Measurements from ENCODE around the gene SH3GL2. TPM values are rescaled to one million over a fixed set of nuclear protein-coding genes. Genes with fewer than 3 reads are reported as not detected.

The SH3GL2 gene
- total RNA-seq, 2 donors from 2014 or later, result not detected

DNA sequence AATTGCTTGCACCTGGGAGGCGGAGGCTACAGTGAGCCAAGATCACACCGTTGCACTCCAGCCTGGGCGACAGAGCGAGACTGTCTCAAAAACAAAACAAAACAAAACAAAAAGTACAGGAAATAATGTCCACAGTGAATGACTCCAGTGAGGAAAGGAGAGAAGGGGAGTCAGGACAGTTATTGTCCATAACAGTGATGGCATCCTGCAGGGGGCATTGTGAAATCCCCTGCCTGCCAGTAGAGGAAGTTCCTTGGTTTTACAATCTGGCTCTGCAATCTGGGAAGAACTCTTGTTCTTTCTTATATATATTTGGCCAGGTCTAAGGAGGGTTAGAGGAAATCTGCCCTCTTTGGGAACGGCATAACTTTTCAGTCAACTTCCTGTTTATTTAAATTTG is 8.2 kb downstream of the SH3GL2 start:
- Mint-ChIP-seq H3K27ac (no peak overlapping the region), H3K4me3 (no peak overlapping the region), H3K36me3 (ENCODE audit: low read depth) (no peaks in the 10 kb centered on the region), H3K27me3 (no peaks in the 10 kb centered on the region), H3K4me1 (no peaks in the 10 kb centered on the region)
- no peak for ATAC-seq
- no peaks in the 10 kb centered on the region for H3K9me3 ChIP-seq (ENCODE audit: control insufficient read depth, low read length, poor library complexity, severe bottlenecking)
- DNase-seq, result no peak

DNA sequence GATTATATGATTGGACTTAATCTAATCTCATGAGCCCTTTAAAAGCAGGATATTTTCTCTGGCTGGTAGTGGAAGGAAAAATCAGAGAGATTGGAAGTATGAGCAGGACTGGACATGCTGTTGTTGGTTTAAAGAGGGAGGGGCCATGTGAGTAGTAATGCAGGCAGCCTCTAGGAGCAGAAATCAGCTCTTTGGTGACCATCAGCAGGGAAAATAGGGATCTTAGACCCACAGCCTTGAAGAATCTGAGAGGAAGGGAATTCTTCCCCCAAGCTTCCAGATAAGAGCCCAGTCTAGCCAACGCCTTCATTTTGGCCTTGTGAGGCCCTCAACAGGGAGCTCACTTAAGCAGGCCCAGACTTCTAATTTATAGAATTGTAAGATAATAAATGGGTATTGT is 9.5 kb downstream of the SH3GL2 start:
- Mint-ChIP-seq H3K4me1 (no peaks in the 10 kb centered on the region), H3K27ac (no peak overlapping the region)
- ATAC-seq, result no peak

DNA sequence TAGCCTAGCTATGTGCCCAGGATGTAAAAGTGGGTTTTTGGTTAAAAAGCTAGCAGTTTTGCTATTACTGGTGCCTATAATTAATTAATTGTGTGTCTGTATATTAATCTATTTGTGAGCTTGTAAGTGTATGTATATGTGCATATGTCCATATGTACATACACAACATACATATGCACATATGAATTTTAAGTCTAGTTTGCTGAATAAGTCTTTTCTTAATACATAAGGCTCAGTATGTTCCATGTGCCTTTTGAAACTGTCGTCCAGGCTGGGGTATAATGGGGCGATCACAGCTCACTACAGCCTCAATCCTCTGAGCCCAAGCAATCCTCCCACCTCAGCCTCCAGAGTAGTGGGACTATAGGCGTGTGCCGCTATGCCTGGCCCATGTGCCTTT is 10.1 kb downstream of the SH3GL2 start:
- H3K4me1 Mint-ChIP-seq, result no peaks in the 10 kb centered on the region
- ATAC-seq, result no peak

More for the DNA sequence above, 9.5 kb downstream of the SH3GL2 start:
- H3K9me3 ChIP-seq (ENCODE audit: control insufficient read depth, low read length, poor library complexity, severe bottlenecking), result no peaks in the 10 kb centered on the region
- Mint-ChIP-seq H3K4me3 (no peak overlapping the region), H3K27me3 (no peaks in the 10 kb centered on the region), H3K36me3 (ENCODE audit: low read depth) (no peaks in the 10 kb centered on the region)
- no peak for DNase-seq

DNA sequence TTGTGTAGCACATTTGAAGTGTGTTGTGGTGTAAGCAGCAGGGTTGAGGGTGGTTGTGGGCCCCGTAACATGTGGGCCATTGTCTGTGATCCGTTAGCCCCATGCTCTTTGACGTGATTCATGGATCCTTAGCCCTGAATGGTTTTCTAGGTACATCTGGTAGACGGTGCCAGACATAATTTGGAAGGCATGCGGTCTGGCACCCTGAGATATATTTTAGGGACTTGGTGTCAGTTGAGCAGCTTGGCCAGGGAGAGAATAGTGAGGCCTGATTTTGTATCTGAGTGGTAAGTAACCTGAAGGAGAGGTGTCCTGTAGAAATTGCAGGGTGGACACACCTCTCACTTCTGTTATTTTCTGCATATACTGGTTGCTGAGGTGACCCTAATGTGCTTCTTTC is 10.9 kb downstream of the SH3GL2 start:
- no peaks in the 10 kb centered on the region for H3K9me3 ChIP-seq (ENCODE audit: control insufficient read depth, low read length, poor library complexity, severe bottlenecking)
- Mint-ChIP-seq H3K27ac (no peak overlapping the region), H3K4me3 (no peak overlapping the region), H3K27me3 (no peaks in the 10 kb centered on the region), H3K4me1 (no peaks in the 10 kb centered on the region), H3K36me3 (ENCODE audit: low read depth) (no peaks in the 10 kb centered on the region)
- ATAC-seq (no peak), DNase-seq (no peak)

More for the DNA sequence above, 10.1 kb downstream of the SH3GL2 start:
- Mint-ChIP-seq H3K36me3 (ENCODE audit: low read depth) (no peaks in the 10 kb centered on the region), H3K27ac (no peak overlapping the region), H3K4me3 (no peak overlapping the region), H3K27me3 (no peaks in the 10 kb centered on the region)
- no peak for DNase-seq
- no peaks in the 10 kb centered on the region for H3K9me3 ChIP-seq (ENCODE audit: control insufficient read depth, low read length, poor library complexity, severe bottlenecking)

DNA sequence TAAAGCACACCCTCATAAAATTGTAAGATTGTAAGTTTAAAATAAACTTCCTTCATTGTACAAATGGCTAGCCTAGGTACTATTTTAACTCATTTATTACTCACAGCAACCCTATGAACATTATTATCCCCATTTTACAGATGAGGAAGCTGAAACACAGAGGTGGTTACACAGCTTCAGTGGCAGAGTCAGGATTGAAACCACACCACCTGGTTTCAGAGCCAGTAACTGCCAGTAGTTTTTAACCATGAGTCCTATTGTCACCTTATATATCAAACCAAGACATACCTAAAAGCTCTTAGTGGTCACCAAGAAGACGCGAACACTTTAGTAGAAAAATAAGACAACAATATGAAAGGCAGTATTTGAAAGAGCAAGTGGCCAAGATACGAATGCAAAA is 16.1 kb downstream of the SH3GL2 start:
- no peaks in the 10 kb centered on the region for H3K9me3 ChIP-seq (ENCODE audit: control insufficient read depth, low read length, poor library complexity, severe bottlenecking)
- DNase-seq (no peak), ATAC-seq (no peak)
- Mint-ChIP-seq H3K4me1 (no peaks in the 10 kb centered on the region), H3K27ac (no peak overlapping the region), H3K36me3 (ENCODE audit: low read depth) (no peaks in the 10 kb centered on the region), H3K4me3 (no peak overlapping the region), H3K27me3 (no peaks in the 10 kb centered on the region)

DNA sequence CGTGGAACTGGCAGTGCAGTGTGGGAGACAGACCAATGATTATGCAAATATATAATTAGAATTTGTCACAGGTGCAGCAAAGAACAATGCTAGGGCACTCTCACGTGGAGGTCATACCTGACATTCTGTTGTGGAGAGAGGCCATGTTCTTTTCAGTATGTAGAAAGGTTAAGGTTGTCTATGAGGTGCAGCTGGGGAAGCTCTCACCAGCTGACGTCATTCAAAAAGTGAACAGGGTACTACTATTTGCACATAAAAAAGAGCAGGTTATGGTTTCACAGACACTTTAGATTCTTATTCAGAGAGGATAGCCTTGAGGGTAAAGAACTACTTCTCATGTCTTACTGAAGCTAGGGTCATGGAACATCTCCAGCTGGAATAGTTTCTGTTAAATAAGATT is 19.1 kb downstream of the SH3GL2 start:
- Mint-ChIP-seq H3K27me3 (no peaks in the 10 kb centered on the region), H3K4me3 (no peak overlapping the region), H3K36me3 (ENCODE audit: low read depth) (no peaks in the 10 kb centered on the region), H3K27ac (no peak overlapping the region), H3K4me1 (no peaks in the 10 kb centered on the region)
- DNase-seq (no peak), ATAC-seq (no peak)
- no peaks in the 10 kb centered on the region for H3K9me3 ChIP-seq (ENCODE audit: control insufficient read depth, low read length, poor library complexity, severe bottlenecking)

DNA sequence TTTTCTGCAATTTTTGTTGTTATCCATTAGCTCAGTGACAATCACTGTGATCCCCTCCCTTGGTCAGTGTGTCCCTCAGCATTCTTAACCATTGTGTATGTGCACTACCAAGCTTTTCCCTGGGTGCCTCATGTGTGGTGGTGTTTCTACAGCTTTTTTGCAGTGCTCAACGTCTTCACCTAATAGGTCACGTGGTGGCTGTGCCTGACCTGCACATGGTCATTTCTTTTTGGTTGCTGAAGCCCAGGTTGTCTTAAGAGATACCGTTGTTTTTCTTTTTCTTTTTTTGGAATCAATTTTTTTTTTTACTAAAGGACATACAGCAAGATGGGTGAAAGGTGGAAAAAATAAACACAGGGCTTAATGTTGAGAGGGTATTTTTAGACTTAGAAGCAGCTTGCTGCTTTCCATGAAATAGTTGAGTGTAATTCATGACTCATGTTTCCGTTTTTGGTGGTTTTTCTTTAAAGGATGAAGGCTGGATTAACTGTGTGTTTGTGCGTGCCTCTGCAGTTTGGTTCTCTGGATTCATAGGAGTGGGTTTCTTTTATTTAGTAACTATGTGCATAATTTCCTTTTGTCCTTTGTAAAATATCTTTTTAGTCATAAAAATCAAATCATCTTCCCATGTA is 22.2 kb downstream of the SH3GL2 start:
- ATAC-seq (no peak), DNase-seq (no peak)
- Mint-ChIP-seq H3K4me1 (no peaks in the 10 kb centered on the region), H3K36me3 (ENCODE audit: low read depth) (no peaks in the 10 kb centered on the region), H3K4me3 (no peak overlapping the region), H3K27me3 (no peaks in the 10 kb centered on the region), H3K27ac (no peak overlapping the region)
- no peaks in the 10 kb centered on the region for H3K9me3 ChIP-seq (ENCODE audit: control insufficient read depth, low read length, poor library complexity, severe bottlenecking)

DNA sequence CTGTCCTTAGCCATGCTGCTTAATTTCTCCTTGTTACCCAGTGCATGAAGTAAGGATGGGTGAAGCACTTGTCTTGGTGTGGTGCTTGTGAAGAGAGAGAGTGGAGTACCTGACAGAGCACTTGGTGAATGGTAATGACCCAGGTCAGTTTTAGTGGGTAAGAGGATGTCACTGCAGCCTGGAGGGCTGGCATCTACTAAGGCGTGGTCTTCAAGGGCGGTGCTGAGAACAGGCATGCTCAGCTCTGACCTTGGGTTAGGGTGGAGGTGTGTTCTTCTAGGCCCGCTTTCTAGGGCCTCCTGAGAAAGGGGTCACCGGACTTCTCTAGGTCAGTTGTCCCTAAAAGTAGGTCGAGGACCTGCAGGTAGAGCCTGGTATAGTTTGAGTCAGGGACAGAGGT is 25.7 kb downstream of the SH3GL2 start:
- H3K27ac Mint-ChIP-seq, result no peak overlapping the region
- no peak for DNase-seq
- H3K36me3 Mint-ChIP-seq (ENCODE audit: low read depth), result no peaks in the 10 kb centered on the region
- H3K27me3 Mint-ChIP-seq, result no peaks in the 10 kb centered on the region
- H3K9me3 ChIP-seq (ENCODE audit: control insufficient read depth, low read length, poor library complexity, severe bottlenecking), result no peaks in the 10 kb centered on the region
- ATAC-seq, result no peak
- H3K4me1 Mint-ChIP-seq, result no peaks in the 10 kb centered on the region
- no peak overlapping the region for H3K4me3 Mint-ChIP-seq

DNA sequence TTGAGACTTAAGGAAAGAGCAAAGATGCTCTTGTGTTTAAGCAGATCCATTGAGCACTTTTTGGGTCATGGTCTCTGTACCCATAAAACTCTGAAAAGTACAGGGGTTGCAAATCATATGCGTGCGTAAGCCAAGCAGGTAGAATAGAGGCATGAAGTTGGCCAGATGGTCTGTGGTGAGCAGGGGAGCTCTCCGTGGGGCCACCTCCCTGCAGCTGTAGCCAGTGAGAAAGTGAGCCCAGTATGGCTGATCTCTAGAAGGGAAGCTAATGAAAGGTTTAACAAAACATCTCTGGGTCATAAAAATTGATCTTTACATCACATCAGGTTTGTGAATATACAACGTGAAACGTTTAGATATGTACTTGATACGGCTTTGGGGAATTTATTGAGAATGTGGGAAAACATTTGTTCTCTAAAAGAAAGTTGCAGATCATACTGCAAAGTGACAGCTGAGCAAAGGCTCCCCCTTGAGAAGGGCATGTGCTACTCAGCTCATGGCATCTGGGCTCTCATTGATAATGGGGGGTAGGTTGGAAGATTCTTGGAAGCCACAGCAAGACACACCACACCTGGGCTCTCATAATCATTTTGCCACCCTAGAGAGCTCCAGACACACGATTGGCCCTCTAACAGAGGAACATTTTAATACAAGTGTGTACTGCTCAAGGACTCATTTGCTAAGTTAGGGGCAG is 30.6 kb downstream of the SH3GL2 start:
- no peaks in the 10 kb centered on the region for H3K27me3 Mint-ChIP-seq
- no peak for DNase-seq
- no peaks in the 10 kb centered on the region for H3K4me1 Mint-ChIP-seq
- no peak overlapping the region for H3K27ac Mint-ChIP-seq
- no peaks in the 10 kb centered on the region for H3K9me3 ChIP-seq (ENCODE audit: control insufficient read depth, low read length, poor library complexity, severe bottlenecking)
- H3K4me3 Mint-ChIP-seq, result no peak overlapping the region
- no peaks in the 10 kb centered on the region for H3K36me3 Mint-ChIP-seq (ENCODE audit: low read depth)
- no peak for ATAC-seq

DNA sequence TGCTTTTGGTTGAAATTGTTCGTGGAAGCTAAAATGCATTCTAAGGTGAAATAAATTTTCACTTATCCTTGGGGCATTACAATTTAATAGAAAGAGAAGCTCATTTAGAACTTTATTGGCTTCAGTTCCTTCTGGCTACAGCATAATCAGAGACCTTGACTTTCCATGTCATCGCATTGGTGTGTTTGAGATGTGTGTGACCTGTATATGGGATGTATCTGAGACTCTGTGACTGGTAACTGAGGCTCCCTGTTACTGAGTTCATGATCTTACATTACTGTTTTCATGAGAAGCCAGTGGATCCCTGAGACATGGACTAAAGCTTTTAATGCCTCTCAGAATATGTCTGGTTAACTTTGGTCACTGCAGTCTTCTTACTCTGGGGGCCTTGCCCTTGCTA is 32.5 kb downstream of the SH3GL2 start:
- Mint-ChIP-seq H3K4me1 (no peaks in the 10 kb centered on the region), H3K36me3 (ENCODE audit: low read depth) (no peaks in the 10 kb centered on the region), H3K27ac (no peak overlapping the region), H3K27me3 (no peaks in the 10 kb centered on the region), H3K4me3 (no peak overlapping the region)
- DNase-seq (no peak), ATAC-seq (no peak)
- H3K9me3 ChIP-seq (ENCODE audit: control insufficient read depth, low read length, poor library complexity, severe bottlenecking), result no peaks in the 10 kb centered on the region

DNA sequence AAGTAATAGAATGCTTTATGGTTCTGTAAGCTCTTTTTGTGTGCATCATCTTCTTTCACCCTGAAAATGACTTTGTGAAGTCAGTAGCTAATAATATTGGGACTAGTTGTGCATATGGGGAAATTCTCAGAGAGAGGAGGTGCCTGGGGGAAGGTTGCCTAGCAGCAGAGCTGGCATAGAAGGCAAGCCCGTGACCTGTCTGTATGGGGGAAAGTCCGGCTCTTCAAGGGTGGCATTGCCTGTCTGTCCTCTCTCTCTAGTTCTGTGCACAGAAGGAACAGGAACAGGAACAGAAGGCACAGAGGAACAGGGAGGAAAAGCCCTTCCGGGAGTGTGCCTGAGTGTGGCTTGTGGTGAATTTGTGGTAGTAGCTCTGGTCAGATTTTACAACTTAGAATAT is 33.1 kb downstream of the SH3GL2 start:
- no peak overlapping the region for H3K4me3 Mint-ChIP-seq
- H3K4me1 Mint-ChIP-seq, result no peaks in the 10 kb centered on the region
- H3K9me3 ChIP-seq (ENCODE audit: control insufficient read depth, low read length, poor library complexity, severe bottlenecking), result no peaks in the 10 kb centered on the region
- ATAC-seq (no peak), DNase-seq (no peak)
- H3K36me3 Mint-ChIP-seq (ENCODE audit: low read depth), result no peaks in the 10 kb centered on the region
- no peaks in the 10 kb centered on the region for H3K27me3 Mint-ChIP-seq
- H3K27ac Mint-ChIP-seq, result no peak overlapping the region

DNA sequence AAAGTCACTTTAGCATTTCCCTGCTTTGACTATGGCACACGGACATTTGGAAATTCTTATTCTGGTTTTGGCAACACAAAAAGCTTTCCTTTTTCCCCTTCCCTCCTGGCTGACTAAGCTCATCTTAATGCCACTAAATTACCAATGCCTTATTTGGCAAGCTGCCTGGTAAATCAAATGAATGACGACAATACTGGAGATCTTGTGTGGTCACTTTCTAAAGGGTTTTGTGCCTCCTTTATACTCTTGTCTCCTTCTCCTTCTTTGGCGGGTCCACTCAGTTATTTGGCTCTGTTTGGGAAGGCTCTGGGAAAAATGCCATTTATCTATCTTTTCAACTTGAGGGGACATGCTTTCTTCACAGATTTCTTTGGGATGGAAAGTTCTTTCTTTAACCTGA is 34.9 kb downstream of the SH3GL2 start:
- DNase-seq (no peak), ATAC-seq (no peak)
- no peak overlapping the region for H3K27ac Mint-ChIP-seq
- no peaks in the 10 kb centered on the region for H3K36me3 Mint-ChIP-seq (ENCODE audit: low read depth)
- no peaks in the 10 kb centered on the region for H3K4me1 Mint-ChIP-seq
- H3K4me3 Mint-ChIP-seq, result no peak overlapping the region
- H3K27me3 Mint-ChIP-seq, result no peaks in the 10 kb centered on the region
- peaks cover 2% of the 10 kb centered on the region for H3K9me3 ChIP-seq (ENCODE audit: control insufficient read depth, low read length, poor library complexity, severe bottlenecking)

DNA sequence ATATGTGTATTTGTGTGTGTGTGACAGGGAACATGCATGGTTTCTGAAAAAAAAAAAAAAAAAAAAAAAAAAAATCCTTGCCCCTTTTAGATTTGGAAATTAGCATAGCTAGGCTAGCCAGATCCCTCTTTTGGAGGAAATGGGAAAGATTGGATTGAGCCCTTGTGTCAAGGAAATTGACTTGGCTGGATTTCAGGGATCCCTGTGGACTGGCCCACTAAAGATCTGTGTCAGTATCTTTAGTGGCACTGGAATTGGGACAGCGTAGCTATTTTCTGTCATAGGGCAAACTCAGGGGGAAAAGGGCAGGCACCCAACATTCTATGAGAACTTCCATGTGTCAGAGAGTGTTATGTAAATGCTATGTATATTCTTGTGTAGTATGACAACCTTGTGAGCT is 35.4 kb downstream of the SH3GL2 start:
- peaks cover 2% of the 10 kb centered on the region for H3K9me3 ChIP-seq (ENCODE audit: control insufficient read depth, low read length, poor library complexity, severe bottlenecking)
- Mint-ChIP-seq H3K27ac (no peak overlapping the region), H3K4me3 (no peak overlapping the region), H3K27me3 (no peaks in the 10 kb centered on the region), H3K36me3 (ENCODE audit: low read depth) (no peaks in the 10 kb centered on the region), H3K4me1 (no peaks in the 10 kb centered on the region)
- DNase-seq (no peak), ATAC-seq (no peak)

DNA sequence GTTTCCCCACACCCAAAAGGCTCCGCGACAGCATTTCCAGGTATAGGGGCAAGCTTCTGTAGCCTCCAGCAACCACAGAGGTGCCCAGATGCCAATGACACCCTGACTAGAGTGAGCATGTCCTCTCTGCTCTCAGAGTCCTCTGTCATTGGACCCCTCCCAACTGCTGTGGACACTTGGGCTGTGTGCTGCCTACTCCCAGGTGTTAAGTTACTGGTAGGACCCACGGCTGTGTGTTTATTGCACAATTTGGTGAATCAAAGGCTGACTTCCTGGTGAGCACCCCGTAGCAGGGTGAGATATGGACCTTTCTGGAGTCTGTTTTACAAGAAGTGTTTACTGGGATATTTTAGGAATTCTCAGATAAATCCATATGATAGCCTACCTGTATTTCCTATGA is 36.0 kb downstream of the SH3GL2 start:
- Mint-ChIP-seq H3K27ac (no peak overlapping the region), H3K4me1 (no peaks in the 10 kb centered on the region), H3K4me3 (no peak overlapping the region), H3K36me3 (ENCODE audit: low read depth) (no peaks in the 10 kb centered on the region), H3K27me3 (no peaks in the 10 kb centered on the region)
- ATAC-seq (no peak), DNase-seq (no peak)
- peaks cover 2% of the 10 kb centered on the region for H3K9me3 ChIP-seq (ENCODE audit: control insufficient read depth, low read length, poor library complexity, severe bottlenecking)
